Neural cell (in vitro differentiated cells): ENCODE measurements around the gene HIPK1. TPM values are rescaled to one million over a fixed set of nuclear protein-coding genes. Genes with fewer than 3 reads are reported as not detected.

Source experiments
- H2AFZ ChIP-seq: fragments of 200-600, 300-800 bp; sonication (generic), shearing (Covaris generic); 2 replicates; pipeline ENCODE4 v1.6.0; 2014; ENCODE audit warnings: low read depth, mild to moderate bottlenecking, antibody characterized with exemption, low read length, moderate library complexity
- H3F3A ChIP-seq: fragments of 200-600 bp; shearing (Covaris generic); 2 replicates; pipeline ENCODE4 v1.6.1; 2016; ENCODE audit warnings: mild to moderate bottlenecking, moderate library complexity, mixed read lengths, antibody characterized with exemption, low read length; ENCODE audit not compliant: insufficient read depth, poor library complexity, severe bottlenecking
- H3K27ac ChIP-seq: fragments of 200-600, 300-800 bp; sonication (generic), shearing (Covaris generic); 2 replicates; pipeline ENCODE4 v1.5.1; 2014; ENCODE audit warnings: mild to moderate bottlenecking, low read length, moderate library complexity
- H3K27me3 ChIP-seq: fragments of 300-800, 200-600 bp; sonication (generic), shearing (Covaris generic); 2 replicates; pipeline ENCODE4 v1.6.0; 2014; ENCODE audit warnings: mild to moderate bottlenecking, low read depth, low read length, moderate library complexity; ENCODE audit not compliant: insufficient read depth
- H3K36me3 ChIP-seq: fragments of 300-800, 200-600 bp; sonication (generic), shearing (Covaris generic); 2 replicates; pipeline ENCODE4 v1.5.1; 2014; ENCODE audit warnings: mild to moderate bottlenecking, antibody characterized with exemption, low read length, moderate library complexity; ENCODE audit not compliant: insufficient read depth
- H3K4me2 ChIP-seq: fragments of 300-800, 200-600 bp; sonication (generic), shearing (Covaris generic); 2 replicates; pipeline ENCODE4 v1.6.0; 2014; ENCODE audit warnings: mild to moderate bottlenecking, low read length
- H3K4me3 ChIP-seq: fragments of 300-800, 200-600 bp; sonication (generic), shearing (Covaris generic); 2 replicates; pipeline ENCODE4 v1.5.1; 2014; ENCODE audit warnings: mild to moderate bottlenecking, low read length, moderate library complexity
- H3K79me2 ChIP-seq: fragments of 200-600 bp; shearing (Covaris generic); replicated peaks from 2 replicates; pipeline ENCODE4 v1.6.0; 2014; ENCODE audit warnings: mild to moderate bottlenecking, low read length, moderate library complexity; ENCODE audit not compliant: insufficient read depth
- H3K9ac ChIP-seq: fragments of 300-800, 200-600 bp; sonication (generic), shearing (Covaris generic); 2 replicates; pipeline ENCODE4 v1.6.1; 2016; ENCODE audit warnings: mild to moderate bottlenecking, low read length, mixed read lengths
- H3K9me2 ChIP-seq: fragments of 200-600 bp; shearing (Covaris generic); 2 replicates; pipeline ENCODE4 v1.6.1; 2016; ENCODE audit warnings: mild to moderate bottlenecking, low read length, mixed read lengths; ENCODE audit not compliant: insufficient read depth
- H3K9me3 ChIP-seq: fragments of 200-600, 300-800 bp; sonication (generic), shearing (Covaris generic); 2 replicates; pipeline ENCODE4 v1.6.1; 2016; ENCODE audit warnings: mild to moderate bottlenecking, mixed run types, low read length, moderate library complexity, mixed read lengths
- H4K20me1 ChIP-seq: fragments of 200-600 bp; shearing (Covaris generic); 2 replicates; pipeline ENCODE4 v1.6.1; 2016; ENCODE audit warnings: mild to moderate bottlenecking, mixed run types; ENCODE audit not compliant: insufficient read depth
- EP300 ChIP-seq: fragments of 450-650 bp; conservative IDR thresholded peaks from 2 replicates; pipeline ENCODE4 v1.6.1; 2014; ENCODE audit warnings: antibody characterized with exemption, mild to moderate bottlenecking, moderate library complexity; ENCODE audit not compliant: poor library complexity, severe bottlenecking
- EZH2 ChIP-seq: fragments of 200-600, 300-800 bp; shearing (Covaris generic), sonication (generic); IDR thresholded peaks from 2 replicates; pipeline ENCODE4 v1.6.1; 2014; ENCODE audit warnings: antibody characterized with exemption, low read length, borderline replicate concordance, mild to moderate bottlenecking; ENCODE audit not compliant: insufficient read depth, poor library complexity, severe bottlenecking
- MXI1 ChIP-seq: fragments of 450-650 bp; conservative IDR thresholded peaks from 2 replicates; pipeline ENCODE4 v1.6.1; 2014; ENCODE audit warnings: antibody characterized with exemption, mild to moderate bottlenecking; ENCODE audit not compliant: poor library complexity, severe bottlenecking
- POLR2AphosphoS5 ChIP-seq: IDR thresholded peaks from 2 replicates; pipeline ENCODE4 v1.6.1; 2012
- RAD21 ChIP-seq: fragments of 450-650 bp; conservative IDR thresholded peaks from 2 replicates; pipeline ENCODE4 v1.6.1; 2014; ENCODE audit warnings: antibody characterized with exemption, mild to moderate bottlenecking, moderate library complexity
- SMC3 ChIP-seq: fragments of 450-650 bp; conservative IDR thresholded peaks from 2 replicates; pipeline ENCODE4 v1.6.1; 2014; ENCODE audit warnings: antibody characterized with exemption, mild to moderate bottlenecking, moderate library complexity; ENCODE audit not compliant: poor library complexity
- TAF1 ChIP-seq: IDR thresholded peaks from 2 replicates; pipeline ENCODE4 v1.6.1; 2012; ENCODE audit warnings: low read depth
- polyA plus RNA-seq: library from polyadenylated mRNA; depleted of rRNA; stranded (reverse); fragments of >200 nt; gene quantifications from 2 replicates; pipeline ENCODE4 v1.2.3, GENCODE V29; 2014
- TF ChIP-seq, protein P1 (sequence below): IDR thresholded peaks from 2 replicates; pipeline ENCODE4 v1.6.1; 2012; ENCODE audit warnings: borderline replicate concordance
- TF ChIP-seq, protein P2 (sequence below): fragments of 450-650 bp; IDR thresholded peaks from 2 replicates; pipeline ENCODE4 v1.5.1; 2014; ENCODE audit warnings: antibody characterized with exemption, mild to moderate bottlenecking, moderate library complexity; ENCODE audit not compliant: poor library complexity, severe bottlenecking

The HIPK1 gene
- polyA plus RNA-seq, 1 donor from 2014 or later = 22.9 TPM

DNA sequence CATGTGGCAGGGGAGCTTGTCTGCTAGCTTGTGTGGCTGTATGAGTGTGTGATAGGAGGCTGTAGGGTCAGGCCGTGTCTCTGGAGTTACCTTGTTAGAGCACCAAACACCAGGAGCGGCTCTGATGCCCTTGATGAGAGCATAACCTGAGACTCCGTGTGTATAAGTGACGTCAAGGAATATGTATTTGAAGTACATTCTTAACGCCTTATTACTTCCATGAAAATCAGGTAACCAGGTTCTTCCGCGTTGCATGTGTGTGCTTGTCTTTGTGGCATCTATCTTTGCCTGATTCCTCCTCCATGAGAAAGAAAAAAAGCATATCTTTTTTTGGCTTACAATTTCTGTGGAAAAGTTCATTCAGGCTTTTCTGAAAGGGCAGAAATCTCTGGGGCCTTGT lies 54.7 kb downstream of the HIPK1 start:
- no peaks in the 10 kb centered on the region for H3F3A ChIP-seq
- H2AFZ ChIP-seq = no peak overlapping the region
- no peaks in the 10 kb centered on the region for H3K9me3 ChIP-seq
- H3K27ac ChIP-seq = no peak overlapping the region
- H3K9me2 ChIP-seq = no peaks in the 10 kb centered on the region
- no peak overlapping the region for H3K4me2 ChIP-seq
- no peaks in the 10 kb centered on the region for H3K27me3 ChIP-seq
- H3K4me3 ChIP-seq = no peak overlapping the region
- H3K9ac ChIP-seq = no peak overlapping the region
- H4K20me1 ChIP-seq = no peaks in the 10 kb centered on the region
- H3K79me2 ChIP-seq = no peaks in the 10 kb centered on the region
- TF ChIP-seq MXI1 = no peak
- TF ChIP-seq, protein P1, sequence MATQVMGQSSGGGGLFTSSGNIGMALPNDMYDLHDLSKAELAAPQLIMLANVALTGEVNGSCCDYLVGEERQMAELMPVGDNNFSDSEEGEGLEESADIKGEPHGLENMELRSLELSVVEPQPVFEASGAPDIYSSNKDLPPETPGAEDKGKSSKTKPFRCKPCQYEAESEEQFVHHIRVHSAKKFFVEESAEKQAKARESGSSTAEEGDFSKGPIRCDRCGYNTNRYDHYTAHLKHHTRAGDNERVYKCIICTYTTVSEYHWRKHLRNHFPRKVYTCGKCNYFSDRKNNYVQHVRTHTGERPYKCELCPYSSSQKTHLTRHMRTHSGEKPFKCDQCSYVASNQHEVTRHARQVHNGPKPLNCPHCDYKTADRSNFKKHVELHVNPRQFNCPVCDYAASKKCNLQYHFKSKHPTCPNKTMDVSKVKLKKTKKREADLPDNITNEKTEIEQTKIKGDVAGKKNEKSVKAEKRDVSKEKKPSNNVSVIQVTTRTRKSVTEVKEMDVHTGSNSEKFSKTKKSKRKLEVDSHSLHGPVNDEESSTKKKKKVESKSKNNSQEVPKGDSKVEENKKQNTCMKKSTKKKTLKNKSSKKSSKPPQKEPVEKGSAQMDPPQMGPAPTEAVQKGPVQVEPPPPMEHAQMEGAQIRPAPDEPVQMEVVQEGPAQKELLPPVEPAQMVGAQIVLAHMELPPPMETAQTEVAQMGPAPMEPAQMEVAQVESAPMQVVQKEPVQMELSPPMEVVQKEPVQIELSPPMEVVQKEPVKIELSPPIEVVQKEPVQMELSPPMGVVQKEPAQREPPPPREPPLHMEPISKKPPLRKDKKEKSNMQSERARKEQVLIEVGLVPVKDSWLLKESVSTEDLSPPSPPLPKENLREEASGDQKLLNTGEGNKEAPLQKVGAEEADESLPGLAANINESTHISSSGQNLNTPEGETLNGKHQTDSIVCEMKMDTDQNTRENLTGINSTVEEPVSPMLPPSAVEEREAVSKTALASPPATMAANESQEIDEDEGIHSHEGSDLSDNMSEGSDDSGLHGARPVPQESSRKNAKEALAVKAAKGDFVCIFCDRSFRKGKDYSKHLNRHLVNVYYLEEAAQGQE = no peak
- TF ChIP-seq, protein P2, sequence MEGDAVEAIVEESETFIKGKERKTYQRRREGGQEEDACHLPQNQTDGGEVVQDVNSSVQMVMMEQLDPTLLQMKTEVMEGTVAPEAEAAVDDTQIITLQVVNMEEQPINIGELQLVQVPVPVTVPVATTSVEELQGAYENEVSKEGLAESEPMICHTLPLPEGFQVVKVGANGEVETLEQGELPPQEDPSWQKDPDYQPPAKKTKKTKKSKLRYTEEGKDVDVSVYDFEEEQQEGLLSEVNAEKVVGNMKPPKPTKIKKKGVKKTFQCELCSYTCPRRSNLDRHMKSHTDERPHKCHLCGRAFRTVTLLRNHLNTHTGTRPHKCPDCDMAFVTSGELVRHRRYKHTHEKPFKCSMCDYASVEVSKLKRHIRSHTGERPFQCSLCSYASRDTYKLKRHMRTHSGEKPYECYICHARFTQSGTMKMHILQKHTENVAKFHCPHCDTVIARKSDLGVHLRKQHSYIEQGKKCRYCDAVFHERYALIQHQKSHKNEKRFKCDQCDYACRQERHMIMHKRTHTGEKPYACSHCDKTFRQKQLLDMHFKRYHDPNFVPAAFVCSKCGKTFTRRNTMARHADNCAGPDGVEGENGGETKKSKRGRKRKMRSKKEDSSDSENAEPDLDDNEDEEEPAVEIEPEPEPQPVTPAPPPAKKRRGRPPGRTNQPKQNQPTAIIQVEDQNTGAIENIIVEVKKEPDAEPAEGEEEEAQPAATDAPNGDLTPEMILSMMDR = no peak
- TF ChIP-seq TAF1 = no peak
- no peak for TF ChIP-seq EP300
- TF ChIP-seq RAD21 = no peak
- TF ChIP-seq EZH2 = no peak
- TF ChIP-seq POLR2AphosphoS5 = no peak
- no peak for TF ChIP-seq SMC3
- H3K36me3 ChIP-seq = no peaks in the 10 kb centered on the region

DNA sequence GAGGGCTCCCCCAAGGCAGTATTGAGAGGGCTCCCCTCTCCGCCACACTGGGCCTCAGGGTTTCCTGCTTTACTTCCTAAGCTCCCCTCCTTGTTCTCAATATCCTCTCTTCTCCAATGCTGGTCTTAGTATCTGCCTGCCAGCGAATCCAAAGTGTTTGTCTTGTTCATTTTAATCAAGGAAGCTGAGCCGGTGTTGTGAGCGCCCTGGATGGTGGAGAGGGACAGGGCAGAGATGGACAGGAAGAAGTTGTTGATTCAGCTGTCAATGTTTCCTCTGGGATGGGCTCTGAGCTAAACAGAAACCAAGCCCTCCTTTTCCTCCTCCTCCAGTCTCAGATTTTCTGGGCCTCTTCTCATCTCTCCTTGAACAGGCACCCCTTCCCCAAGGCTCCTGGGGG lies 55.6 kb downstream of the HIPK1 start:
- Histone ChIP-seq H3K27me3 (no peaks in the 10 kb centered on the region), H3K4me2 (no peak overlapping the region), H3K4me3 (no peak overlapping the region), H4K20me1 (no peaks in the 10 kb centered on the region), H3K79me2 (no peaks in the 10 kb centered on the region), H3K9ac (no peak overlapping the region), H2AFZ (no peak overlapping the region), H3K9me3 (no peaks in the 10 kb centered on the region), H3K27ac (no peak overlapping the region), H3K9me2 (no peaks in the 10 kb centered on the region), H3K36me3 (no peaks in the 10 kb centered on the region), H3F3A (no peaks in the 10 kb centered on the region)
- TF ChIP-seq SMC3 = no peak
- no peak for TF ChIP-seq RAD21
- TF ChIP-seq POLR2AphosphoS5 = no peak
- TF ChIP-seq, protein P1 = no peak
- no peak for TF ChIP-seq MXI1
- TF ChIP-seq, protein P2 = no peak
- TF ChIP-seq TAF1 = no peak
- no peak for TF ChIP-seq EP300
- no peak for TF ChIP-seq EZH2
